PFSK-1 (cell line): ENCODE measurements around the gene MAST4.

ENCODE experiments used
- FOXP2 ChIP-seq: optimal IDR thresholded peaks from 2 replicates; pipeline ENCODE3; 2011; ENCODE audit warnings: borderline replicate concordance, control low read depth, inconsistent platforms; ENCODE audit not compliant: insufficient read depth; ENCODE audit errors: extremely low read length, extremely low read depth
- POLR2AphosphoS5 ChIP-seq: IDR thresholded peaks from 2 replicates; pipeline ENCODE4 v1.6.1; 2012; ENCODE audit warnings: low read depth, mild to moderate bottlenecking, control low read depth, low read length, moderate library complexity
- REST ChIP-seq, 2 experiments: IDR thresholded peaks; 2 replicates each; pipeline versions ENCODE4 v1.6.1 to v1.8.0; 2011 to 2012; ENCODE audit warnings: low read depth in 2 of 2, low read length in 2 of 2, control low read depth in 1 of 2, inconsistent platforms in 1 of 2, mild to moderate bottlenecking in 1 of 2, moderate library complexity in 1 of 2; ENCODE audit not compliant: insufficient read depth in 1 of 2
- SIN3A ChIP-seq: IDR thresholded peaks from 2 replicates; pipeline ENCODE4 v1.6.1; 2012; ENCODE audit warnings: mild to moderate bottlenecking, low read length, moderate library complexity, borderline replicate concordance; ENCODE audit not compliant: insufficient read depth
- TAF1 ChIP-seq: IDR thresholded peaks from 2 replicates; pipeline ENCODE4 v1.6.1; 2012; ENCODE audit warnings: low read length, control low read depth, borderline replicate concordance; ENCODE audit not compliant: insufficient read depth

MAST4 gene

GRCh38 chr5:66805514-66806430 is 209.6 kb downstream of the MAST4 start:
- no peak for TF ChIP-seq FOXP2
- no peak for TF ChIP-seq REST (IDR thresholded peaks at IDR 0.05; ENCODE audit: insufficient read depth in 1 of 2, low read depth in 2 of 2, low read length in 2 of 2)
- TF ChIP-seq TAF1 = no peak
- TF ChIP-seq POLR2AphosphoS5 = no peak
- TF ChIP-seq SIN3A = no peak

GRCh38 chr5:66807743-66808142 is 211.6 kb downstream of the MAST4 start:
- no peak for TF ChIP-seq TAF1
- no peak for TF ChIP-seq POLR2AphosphoS5
- no peak for TF ChIP-seq FOXP2
- no peak for TF ChIP-seq REST (IDR thresholded peaks at IDR 0.05; ENCODE audit: insufficient read depth in 1 of 2, low read depth in 2 of 2, low read length in 2 of 2)
- no peak for TF ChIP-seq SIN3A

GRCh38 chr5:66808663-66809062 is 212.5 kb downstream of the MAST4 start:
- TF ChIP-seq REST (IDR thresholded peaks at IDR 0.05; ENCODE audit: insufficient read depth in 1 of 2, low read depth in 2 of 2, low read length in 2 of 2) = no peak
- TF ChIP-seq FOXP2 = no peak
- TF ChIP-seq TAF1 = no peak
- no peak for TF ChIP-seq POLR2AphosphoS5
- no peak for TF ChIP-seq SIN3A

- TF ChIP-seq SIN3A (no peak), REST (IDR thresholded peaks at IDR 0.05; ENCODE audit: insufficient read depth in 1 of 2, low read depth in 2 of 2, low read length in 2 of 2) (no peak), POLR2AphosphoS5 (no peak), FOXP2 (no peak), TAF1 (no peak)
Observed at GRCh38 chr5:66810151-66810550, 214.0 kb downstream of the MAST4 start.
